Measurements from ENCODE around the gene AGTRAP. TPM values are rescaled to one million over a fixed set of nuclear protein-coding genes. Genes with fewer than 3 reads are reported as not detected.

Gene AGTRAP
- total RNA-seq, 2 experiments from 2014 or later: 21.3 to 21.8 TPM

DNA sequence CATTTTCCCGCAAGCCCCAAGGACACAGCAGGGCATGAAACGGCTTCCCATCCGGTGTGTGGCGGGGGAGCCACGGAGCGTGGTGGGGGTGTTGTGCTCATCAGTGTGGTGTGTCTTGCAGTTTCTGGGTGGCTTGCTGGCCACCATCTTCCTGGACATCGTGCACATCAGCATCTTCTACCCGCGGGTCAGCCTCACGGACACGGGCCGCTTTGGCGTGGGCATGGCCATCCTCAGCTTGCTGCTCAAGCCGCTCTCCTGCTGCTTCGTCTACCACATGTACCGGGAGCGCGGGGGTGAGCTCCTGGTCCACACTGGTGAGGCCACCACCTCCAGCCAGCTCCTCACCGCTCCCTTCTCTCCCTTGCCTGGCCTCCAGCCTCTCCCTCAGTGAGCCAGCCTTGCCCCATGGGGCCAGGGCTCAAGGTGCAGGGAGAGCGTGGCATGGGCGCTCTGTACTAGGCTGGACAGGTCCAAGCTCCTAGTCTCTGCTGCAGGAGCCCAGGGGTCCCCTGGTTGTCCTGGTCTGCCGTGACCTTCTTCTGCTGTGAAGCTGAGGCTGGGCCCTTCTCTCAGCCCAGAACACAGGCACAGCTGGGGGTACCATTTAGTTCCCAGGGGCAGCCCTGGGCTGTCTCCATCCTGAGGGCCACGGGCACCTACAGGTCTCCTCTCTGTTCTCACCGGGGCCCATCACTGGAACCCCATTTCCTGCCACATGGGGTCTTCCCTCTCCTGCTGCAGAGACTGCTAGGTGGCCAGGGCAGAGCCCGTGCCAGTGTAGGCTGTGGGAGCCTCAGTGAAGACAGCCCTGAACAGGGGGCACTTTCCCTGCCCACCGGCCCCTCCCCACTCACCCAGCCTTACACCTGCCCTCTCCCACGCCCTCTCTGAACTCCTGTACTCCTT lies 12.6 kb downstream of the AGTRAP start:
- TF ChIP-seq, protein P1, sequence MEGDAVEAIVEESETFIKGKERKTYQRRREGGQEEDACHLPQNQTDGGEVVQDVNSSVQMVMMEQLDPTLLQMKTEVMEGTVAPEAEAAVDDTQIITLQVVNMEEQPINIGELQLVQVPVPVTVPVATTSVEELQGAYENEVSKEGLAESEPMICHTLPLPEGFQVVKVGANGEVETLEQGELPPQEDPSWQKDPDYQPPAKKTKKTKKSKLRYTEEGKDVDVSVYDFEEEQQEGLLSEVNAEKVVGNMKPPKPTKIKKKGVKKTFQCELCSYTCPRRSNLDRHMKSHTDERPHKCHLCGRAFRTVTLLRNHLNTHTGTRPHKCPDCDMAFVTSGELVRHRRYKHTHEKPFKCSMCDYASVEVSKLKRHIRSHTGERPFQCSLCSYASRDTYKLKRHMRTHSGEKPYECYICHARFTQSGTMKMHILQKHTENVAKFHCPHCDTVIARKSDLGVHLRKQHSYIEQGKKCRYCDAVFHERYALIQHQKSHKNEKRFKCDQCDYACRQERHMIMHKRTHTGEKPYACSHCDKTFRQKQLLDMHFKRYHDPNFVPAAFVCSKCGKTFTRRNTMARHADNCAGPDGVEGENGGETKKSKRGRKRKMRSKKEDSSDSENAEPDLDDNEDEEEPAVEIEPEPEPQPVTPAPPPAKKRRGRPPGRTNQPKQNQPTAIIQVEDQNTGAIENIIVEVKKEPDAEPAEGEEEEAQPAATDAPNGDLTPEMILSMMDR (IDR thresholded peaks at IDR 0.05): no peak
- ATAC-seq (ENCODE audit: poor library complexity): peak; percentile 32

DNA sequence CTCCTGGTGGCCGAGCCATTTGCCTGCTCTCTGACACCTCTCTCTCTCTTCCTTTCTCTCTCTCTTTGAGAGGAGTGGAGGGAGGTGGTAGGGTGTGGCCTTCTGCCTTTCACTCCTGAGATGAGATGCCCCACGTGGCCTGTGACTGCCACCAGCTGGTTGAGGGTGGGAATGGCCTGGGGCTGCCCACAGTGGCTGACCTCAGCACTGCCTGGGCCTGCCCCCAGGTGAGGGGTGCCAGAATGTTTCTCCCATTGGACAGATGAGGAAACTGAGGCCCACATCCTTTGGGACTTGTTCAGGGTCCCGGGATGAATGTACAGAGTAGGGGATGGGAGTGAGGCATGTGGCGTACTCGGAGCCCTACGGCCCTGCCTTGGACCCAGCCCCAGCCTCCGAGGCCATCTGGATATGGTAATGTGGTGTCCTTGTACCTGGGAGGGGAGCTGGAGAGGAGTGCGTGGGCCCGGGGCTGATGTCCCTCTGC lies 13.3 kb downstream of the AGTRAP start:
- H3K36me3 Mint-ChIP-seq (ENCODE audit: low read depth): peaks cover 36% of the 10 kb centered on the region
- intact Hi-C loops (cut with DNase I, micrococcal nuclease): loop anchor here (1.0 to 2.0 kb wide), 4 partner anchors 28 to 99 kb away; partner anchors contain the start of gene FBXO6 (in 1 of the 2)
- H3K9me3 Mint-ChIP-seq: no peaks in the 10 kb centered on the region
- H3K9me3 ChIP-seq (ENCODE audit: control insufficient read depth in 1 of 2, insufficient read depth in 1 of 2, low read length in 2 of 2): no peaks in the 10 kb centered on the region
- peaks cover 15% of the 10 kb centered on the region for H3K4me1 ChIP-seq (ENCODE audit: insufficient read depth, low read length)
- H3K4me1 Mint-ChIP-seq (ENCODE audit: low read depth): peaks cover 7% of the 10 kb centered on the region
- H3K27ac ChIP-seq (ENCODE audit: low read depth in 1 of 2, low read length in 2 of 2): no peak overlapping the region
- no peak overlapping the region for H3K4me3 ChIP-seq (ENCODE audit: low read length)
- ATAC-seq (ENCODE audit: poor library complexity) (peak; percentile 99), DNase-seq (peak in 13 of 14 experiments; percentile 28 to 77 (median 43))
- H3K27ac Mint-ChIP-seq: peak overlapping the region; percentile 24
- H3K27me3 Mint-ChIP-seq: no peaks in the 10 kb centered on the region
- H3K4me3 Mint-ChIP-seq: no peak overlapping the region
- ChIA-PET POLR2A (interaction anchor here (1.5 to 1.8 kb wide), 3 partner anchors 19 to 85 kb away, joined by 3 to 10 read pairs (median 5); no protein-coding TSS in a partner anchor), CTCF (interaction anchor here (0.5 to 1.5 kb wide), 5 partner anchors 11 to 85 kb away, joined by 3 to 6 read pairs (median 4); partner anchors contain the start of gene FBXO6)
- peaks cover 49% of the 10 kb centered on the region for H3K36me3 ChIP-seq (ENCODE audit: insufficient read depth, low read length)
- no peaks in the 10 kb centered on the region for H3K27me3 ChIP-seq (ENCODE audit: control insufficient read depth in 1 of 2, insufficient read depth in 2 of 2, low read length in 2 of 2)
- TF ChIP-seq, protein P1 (IDR thresholded peaks at IDR 0.05): peak; percentile 71

More for the DNA sequence above, 12.6 kb downstream of the AGTRAP start:
- H3K4me3 Mint-ChIP-seq: no peak overlapping the region
- H3K4me1 ChIP-seq (ENCODE audit: insufficient read depth, low read length): peaks cover 14% of the 10 kb centered on the region
- H3K9me3 ChIP-seq (ENCODE audit: control insufficient read depth in 1 of 2, insufficient read depth in 1 of 2, low read length in 2 of 2): no peaks in the 10 kb centered on the region
- DNase-seq: no peak
- H3K27ac Mint-ChIP-seq: peak overlapping the region; percentile 24
- H3K36me3 Mint-ChIP-seq (ENCODE audit: low read depth): peaks cover 36% of the 10 kb centered on the region
- H3K4me1 Mint-ChIP-seq (ENCODE audit: low read depth): peaks cover 7% of the 10 kb centered on the region
- H3K27ac ChIP-seq (ENCODE audit: low read depth in 1 of 2, low read length in 2 of 2): no peak overlapping the region
- intact Hi-C loops (cut with DNase I, micrococcal nuclease): loop anchor here (1.0 to 2.0 kb wide), 4 partner anchors 28 to 98 kb away; partner anchors contain the start of gene FBXO6 (in 1 of the 2)
- CTCF ChIA-PET: interaction anchor here (0.5 to 1.5 kb wide), 5 partner anchors 10 to 85 kb away, joined by 3 to 6 read pairs (median 4); partner anchors contain the start of gene FBXO6
- H3K36me3 ChIP-seq (ENCODE audit: insufficient read depth, low read length): peaks cover 51% of the 10 kb centered on the region
- no peaks in the 10 kb centered on the region for H3K9me3 Mint-ChIP-seq
- no peaks in the 10 kb centered on the region for H3K27me3 ChIP-seq (ENCODE audit: control insufficient read depth in 1 of 2, insufficient read depth in 2 of 2, low read length in 2 of 2)
- no peaks in the 10 kb centered on the region for H3K27me3 Mint-ChIP-seq
- POLR2A ChIA-PET: interaction anchor here (1.5 to 1.8 kb wide), 3 partner anchors 18 to 84 kb away, joined by 3 to 10 read pairs (median 5); no protein-coding TSS in a partner anchor
- H3K4me3 ChIP-seq (ENCODE audit: low read length): no peak overlapping the region

DNA sequence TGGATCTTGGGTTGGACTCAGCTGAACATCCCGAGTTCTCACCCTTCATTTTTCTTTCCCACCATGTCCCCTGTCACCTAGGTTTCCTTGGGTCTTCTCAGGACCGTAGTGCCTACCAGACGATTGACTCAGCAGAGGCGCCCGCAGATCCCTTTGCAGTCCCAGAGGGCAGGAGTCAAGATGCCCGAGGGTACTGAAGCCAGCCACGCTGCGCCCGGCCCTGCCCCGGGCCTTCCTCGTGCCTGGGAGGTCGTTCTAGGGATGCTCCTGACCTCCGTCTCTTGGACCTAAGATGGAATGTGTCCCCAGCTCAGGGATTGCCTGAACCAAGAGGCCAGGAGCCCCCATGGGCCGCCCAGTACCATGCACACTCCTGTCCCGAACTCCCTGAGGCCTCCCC lies 14.1 kb downstream of the AGTRAP start:
- peaks cover 7% of the 10 kb centered on the region for H3K4me1 Mint-ChIP-seq (ENCODE audit: low read depth)
- H3K36me3 ChIP-seq (ENCODE audit: insufficient read depth, low read length): peaks cover 48% of the 10 kb centered on the region
- TF ChIP-seq, protein P1 (IDR thresholded peaks at IDR 0.05): no peak
- H3K36me3 Mint-ChIP-seq (ENCODE audit: low read depth): peaks cover 36% of the 10 kb centered on the region
- ChIA-PET CTCF (no interaction called here), POLR2A (no interaction called here)
- H3K4me3 ChIP-seq (ENCODE audit: low read length): no peak overlapping the region
- no peaks in the 10 kb centered on the region for H3K9me3 ChIP-seq (ENCODE audit: control insufficient read depth in 1 of 2, insufficient read depth in 1 of 2, low read length in 2 of 2)
- no peaks in the 10 kb centered on the region for H3K27me3 ChIP-seq (ENCODE audit: control insufficient read depth in 1 of 2, insufficient read depth in 2 of 2, low read length in 2 of 2)
- peak in 1 of 14 experiments; percentile 13 for DNase-seq
- no peak overlapping the region for H3K4me3 Mint-ChIP-seq
- no peaks in the 10 kb centered on the region for H3K27me3 Mint-ChIP-seq
- intact Hi-C loops (cut with DNase I, micrococcal nuclease): loop anchor here (1.0 to 2.0 kb wide), 4 partner anchors 29 to 100 kb away; partner anchors contain the start of gene FBXO6 (in 1 of the 2)
- no peak for ATAC-seq (ENCODE audit: poor library complexity)
- no peak overlapping the region for H3K27ac Mint-ChIP-seq
- H3K9me3 Mint-ChIP-seq: no peaks in the 10 kb centered on the region
- no peak overlapping the region for H3K27ac ChIP-seq (ENCODE audit: low read depth in 1 of 2, low read length in 2 of 2)
- H3K4me1 ChIP-seq (ENCODE audit: insufficient read depth, low read length): peaks cover 15% of the 10 kb centered on the region

All from CD4-positive, alpha-beta T cell (primary cell).